H1 (cell line): ENCODE data around the gene MORN4. TPM values are rescaled to one million over a fixed set of nuclear protein-coding genes. Genes with fewer than 3 reads are reported as not detected.

Experiments used
- CHD1 ChIP-seq: IDR thresholded peaks from 2 replicates; pipeline ENCODE4 v1.6.1; 2012; ENCODE audit warnings: low read depth, low read length, improper control_type of control experiment
- CHD2 ChIP-seq: IDR thresholded peaks from 2 replicates; pipeline ENCODE4 v1.6.1; 2012; ENCODE audit warnings: low read length, improper control_type of control experiment
- CHD7 ChIP-seq: fragments of 300-600 bp; sonication (generic); IDR thresholded peaks from 2 replicates; pipeline ENCODE4 v1.7.1; 2012; ENCODE audit warnings: low read length, moderate library complexity, mild to moderate bottlenecking, inconsistent platforms; ENCODE audit not compliant: insufficient replicate concordance
- HDAC2 ChIP-seq, 2 experiments: fragments of 300-600 bp in 1 of 2; sonication (generic) in 1 of 2; IDR thresholded peaks; 2 replicates each; pipeline ENCODE4 v1.6.1; 2011 to 2012; ENCODE audit warnings: low read depth in 2 of 2, low read length in 2 of 2, mild to moderate bottlenecking in 2 of 2, moderate library complexity in 2 of 2, borderline replicate concordance in 1 of 2, inconsistent platforms in 1 of 2
- polyA plus RNA-seq, 7 experiments: library from polyadenylated mRNA; depleted of rRNA in 3 of 7; stranded (reverse) in 5 of 7; unstranded in 2 of 7; fragments of >200 nt in 5 of 7; fragments of 200-250 nt in 2 of 7; gene quantifications; 1 replicate in 5 of 7; 2 replicates in 1 of 7; 4 replicates in 1 of 7; pipeline versions ENCODE4 v1.2.1 to v1.2.3, GENCODE V29; 2011 to 2013; ENCODE audit warnings: missing spikeins in 2 of 7, mixed read lengths in 2 of 7
- total RNA-seq: library from RNA; stranded (reverse); fragmentation: NEBNext Ultra II Directional; extraction: Animal tissue kit (Norgen Biotek cat#: 25700); gene quantifications from 2 replicates; pipeline ENCODE4 v1.2.1, GENCODE V29; 2021

The MORN4 gene
- total and polyA plus RNA-seq, 2 of the 8 experiments (the other 6 are each of a cell fraction or from before 2014, with no cell fraction given): 13.6 to 22.0 TPM

DNA sequence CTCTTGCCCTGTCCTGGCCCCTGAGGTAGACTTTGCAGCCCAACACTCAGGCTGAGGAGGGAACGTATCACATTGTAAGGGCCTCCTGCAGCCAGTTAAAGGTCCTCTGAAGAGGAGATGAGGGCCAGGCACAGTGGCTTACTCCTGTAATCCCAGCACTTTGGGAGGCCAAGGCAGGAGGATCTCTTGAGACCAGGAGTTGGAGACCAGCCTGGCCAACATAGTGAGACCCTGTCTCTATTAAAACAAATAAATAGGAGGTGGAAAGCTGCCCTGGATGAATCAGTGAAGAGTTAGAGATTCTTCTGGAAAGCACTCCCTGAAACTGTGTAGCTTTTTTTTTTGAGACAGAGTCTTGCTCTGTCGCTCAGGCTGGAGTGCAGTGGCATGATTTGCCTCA, 46.1 kb downstream of the MORN4 start (continued):
- TF ChIP-seq CHD7: no peak
- TF ChIP-seq CHD2: no peak
- no peak for TF ChIP-seq HDAC2 (IDR thresholded peaks at IDR 0.05; ENCODE audit: borderline replicate concordance in 1 of 2, low read depth in 2 of 2, low read length in 2 of 2)
- TF ChIP-seq CHD1: no peak
- TF ChIP-seq, all 59 proteins: peak for 0
